ENCODE measurements around the gene PUS3.

Gene PUS3

DNA sequence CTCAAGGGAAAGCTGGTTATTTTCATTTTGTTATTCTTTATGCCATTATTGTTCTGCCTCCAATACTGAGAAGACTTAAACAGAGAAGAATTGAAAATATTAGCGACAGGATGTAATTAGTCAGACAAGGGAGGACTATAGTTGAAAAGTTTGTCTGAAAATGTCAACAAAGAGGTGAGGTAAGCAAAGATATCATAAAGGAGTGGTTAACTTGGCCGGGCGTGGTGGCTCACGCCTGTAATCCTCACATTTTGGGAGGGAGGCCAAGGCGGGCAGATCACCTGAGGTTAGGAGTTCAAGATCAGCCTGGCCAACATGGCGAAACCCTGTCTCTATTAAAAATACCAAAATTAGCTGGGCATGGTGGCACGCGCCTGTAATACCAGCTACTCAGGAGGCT is 19.6 kb downstream of the PUS3 start:
- Histone ChIP-seq H3K4me3 (ENCODE audit: severe bottlenecking) (no peak overlapping the region), H3K9me3 (ENCODE audit: severe bottlenecking) (no peaks in the 10 kb centered on the region), H3K36me3 (ENCODE audit: low read depth) (no peaks in the 10 kb centered on the region), H3K27ac (ENCODE audit: poor library complexity, severe bottlenecking) (no peak overlapping the region), H3K27me3 (ENCODE audit: insufficient read depth, poor library complexity, severe bottlenecking) (no peaks in the 10 kb centered on the region), H3K4me1 (ENCODE audit: insufficient read depth, poor library complexity, severe bottlenecking) (no peaks in the 10 kb centered on the region)
- ATAC-seq (ENCODE audit: low read depth) (no peak), DNase-seq (ENCODE audit: low spot score) (no peak)
- TF ChIP-seq, protein P1, sequence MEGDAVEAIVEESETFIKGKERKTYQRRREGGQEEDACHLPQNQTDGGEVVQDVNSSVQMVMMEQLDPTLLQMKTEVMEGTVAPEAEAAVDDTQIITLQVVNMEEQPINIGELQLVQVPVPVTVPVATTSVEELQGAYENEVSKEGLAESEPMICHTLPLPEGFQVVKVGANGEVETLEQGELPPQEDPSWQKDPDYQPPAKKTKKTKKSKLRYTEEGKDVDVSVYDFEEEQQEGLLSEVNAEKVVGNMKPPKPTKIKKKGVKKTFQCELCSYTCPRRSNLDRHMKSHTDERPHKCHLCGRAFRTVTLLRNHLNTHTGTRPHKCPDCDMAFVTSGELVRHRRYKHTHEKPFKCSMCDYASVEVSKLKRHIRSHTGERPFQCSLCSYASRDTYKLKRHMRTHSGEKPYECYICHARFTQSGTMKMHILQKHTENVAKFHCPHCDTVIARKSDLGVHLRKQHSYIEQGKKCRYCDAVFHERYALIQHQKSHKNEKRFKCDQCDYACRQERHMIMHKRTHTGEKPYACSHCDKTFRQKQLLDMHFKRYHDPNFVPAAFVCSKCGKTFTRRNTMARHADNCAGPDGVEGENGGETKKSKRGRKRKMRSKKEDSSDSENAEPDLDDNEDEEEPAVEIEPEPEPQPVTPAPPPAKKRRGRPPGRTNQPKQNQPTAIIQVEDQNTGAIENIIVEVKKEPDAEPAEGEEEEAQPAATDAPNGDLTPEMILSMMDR (IDR thresholded peaks at IDR 0.05; ENCODE audit: poor library complexity, severe bottlenecking): no peak

DNA sequence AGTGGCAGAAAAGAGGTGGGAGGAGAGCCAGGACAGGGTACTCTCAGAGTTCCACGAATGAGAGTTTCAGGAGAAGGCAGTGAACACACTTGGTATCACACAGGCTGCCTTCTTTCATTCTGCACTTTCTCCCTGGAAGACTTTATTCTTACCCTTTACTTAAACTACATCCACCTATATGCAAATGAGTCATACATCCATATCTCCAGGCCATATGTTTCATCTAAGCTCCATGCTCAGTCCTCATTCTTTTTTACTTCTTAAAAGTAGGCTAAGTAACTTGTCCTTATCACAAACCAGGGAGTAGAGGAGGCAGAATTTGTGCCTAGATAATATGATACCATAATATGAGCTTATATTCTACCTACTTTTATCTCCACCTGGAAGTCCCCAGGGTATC is 21.7 kb downstream of the PUS3 start:
- TF ChIP-seq, protein P1 (IDR thresholded peaks at IDR 0.05; ENCODE audit: poor library complexity, severe bottlenecking): no peak
- Histone ChIP-seq H3K9me3 (ENCODE audit: severe bottlenecking) (no peaks in the 10 kb centered on the region), H3K27ac (ENCODE audit: poor library complexity, severe bottlenecking) (no peak overlapping the region), H3K4me3 (ENCODE audit: severe bottlenecking) (no peak overlapping the region), H3K27me3 (ENCODE audit: insufficient read depth, poor library complexity, severe bottlenecking) (no peaks in the 10 kb centered on the region), H3K36me3 (ENCODE audit: low read depth) (no peaks in the 10 kb centered on the region), H3K4me1 (ENCODE audit: insufficient read depth, poor library complexity, severe bottlenecking) (no peaks in the 10 kb centered on the region)
- ATAC-seq (ENCODE audit: low read depth): no peak; the same call in 2 of the 3 replicates
- DNase-seq (ENCODE audit: low spot score): no peak

DNA sequence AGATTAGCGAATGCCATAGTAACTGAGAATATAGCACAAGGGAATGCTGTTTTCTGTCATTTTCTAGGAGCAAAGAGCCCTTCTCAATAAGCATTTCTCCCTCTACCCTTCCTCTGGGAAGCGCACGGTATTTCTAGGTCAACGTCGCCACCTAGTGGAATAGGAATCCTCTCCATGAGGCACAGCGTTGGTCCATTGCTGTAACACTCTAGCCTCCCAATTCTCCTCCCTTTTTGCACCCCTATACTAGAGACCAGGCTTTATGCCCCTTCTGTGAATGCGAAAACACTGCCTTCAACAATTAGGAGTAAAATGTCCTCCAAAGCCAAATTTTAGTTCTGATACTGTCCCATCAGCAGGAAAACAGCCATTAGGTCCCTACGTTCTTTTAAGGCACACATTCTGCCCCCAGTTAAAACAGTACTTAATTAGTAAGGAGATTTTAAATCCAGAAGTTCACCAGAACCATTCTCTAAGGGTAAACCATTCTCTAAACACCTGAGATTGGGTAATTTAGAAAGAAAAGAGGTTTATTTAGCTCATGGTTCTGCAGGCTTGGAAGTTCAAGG is 28.4 kb downstream of the PUS3 start:
- no peaks in the 10 kb centered on the region for H3K4me1 ChIP-seq (ENCODE audit: insufficient read depth, poor library complexity, severe bottlenecking)
- no peak for DNase-seq (ENCODE audit: low spot score)
- no peak overlapping the region for H3K27ac ChIP-seq (ENCODE audit: poor library complexity, severe bottlenecking)
- no peaks in the 10 kb centered on the region for H3K9me3 ChIP-seq (ENCODE audit: severe bottlenecking)
- no peaks in the 10 kb centered on the region for H3K27me3 ChIP-seq (ENCODE audit: insufficient read depth, poor library complexity, severe bottlenecking)
- no peaks in the 10 kb centered on the region for H3K36me3 ChIP-seq (ENCODE audit: low read depth)
- H3K4me3 ChIP-seq (ENCODE audit: severe bottlenecking): no peak overlapping the region
- TF ChIP-seq, protein P1 (IDR thresholded peaks at IDR 0.05; ENCODE audit: poor library complexity, severe bottlenecking): peak; percentile 86
- ATAC-seq (ENCODE audit: low read depth): peak; percentile 91

DNA sequence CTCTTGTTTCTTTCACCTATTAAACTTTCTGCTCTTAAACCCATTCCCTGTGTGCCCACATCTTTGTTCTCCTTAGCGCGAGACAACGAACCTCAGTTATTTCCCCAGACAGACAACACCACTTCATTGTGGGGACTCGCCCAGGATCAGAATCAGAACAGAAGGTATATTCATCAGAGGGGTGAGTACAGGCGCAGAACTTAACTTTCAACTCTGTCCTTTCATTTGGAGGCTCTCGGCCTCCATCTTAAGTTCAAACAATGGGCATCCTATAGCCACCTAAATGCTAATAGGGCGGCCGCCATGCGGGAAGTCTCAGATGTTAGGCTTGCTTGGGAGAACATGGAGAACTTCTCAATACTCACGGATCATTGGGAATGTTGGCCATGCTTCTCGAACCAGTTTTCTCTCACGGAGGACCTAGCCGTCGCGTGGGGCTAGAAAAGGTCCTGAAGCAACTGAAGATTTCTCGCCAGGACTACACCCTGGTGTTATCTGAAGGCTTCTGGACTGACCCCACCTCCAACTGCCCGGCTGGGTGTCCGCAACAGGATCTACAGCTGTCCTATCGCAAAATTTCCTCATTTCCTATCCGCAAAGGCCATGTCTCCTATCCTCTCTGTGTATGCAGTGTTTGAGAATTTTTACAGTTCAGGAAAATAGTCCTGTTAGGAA is 29.0 kb downstream of the PUS3 start:
- Histone ChIP-seq H3K4me1 (ENCODE audit: insufficient read depth, poor library complexity, severe bottlenecking) (no peaks in the 10 kb centered on the region), H3K9me3 (ENCODE audit: severe bottlenecking) (no peaks in the 10 kb centered on the region), H3K36me3 (ENCODE audit: low read depth) (no peaks in the 10 kb centered on the region), H3K4me3 (ENCODE audit: severe bottlenecking) (no peak overlapping the region), H3K27ac (ENCODE audit: poor library complexity, severe bottlenecking) (no peak overlapping the region), H3K27me3 (ENCODE audit: insufficient read depth, poor library complexity, severe bottlenecking) (no peaks in the 10 kb centered on the region)
- TF ChIP-seq, protein P1 (IDR thresholded peaks at IDR 0.05; ENCODE audit: poor library complexity, severe bottlenecking): no peak
- ATAC-seq (ENCODE audit: low read depth) (no peak), DNase-seq (ENCODE audit: low spot score) (no peak)

DNA sequence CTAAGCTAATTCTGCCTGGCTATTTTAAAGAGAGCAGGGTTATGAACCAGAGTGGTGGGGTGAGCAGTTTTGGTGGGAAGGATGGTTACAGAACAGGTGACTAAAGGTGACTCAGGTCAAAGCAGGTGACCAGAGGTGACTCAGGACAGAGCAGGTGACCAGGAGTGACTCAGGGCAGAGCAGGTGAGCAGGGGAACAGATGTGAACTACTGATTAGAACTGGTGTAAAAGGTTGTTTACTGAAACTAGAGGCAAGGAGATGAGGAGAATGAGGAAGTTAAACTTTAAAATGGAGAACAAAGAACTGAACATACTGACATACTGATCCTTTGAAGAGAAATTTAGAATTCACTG is 30.9 kb downstream of the PUS3 start:
- Histone ChIP-seq H3K9me3 (ENCODE audit: severe bottlenecking) (no peaks in the 10 kb centered on the region), H3K27ac (ENCODE audit: poor library complexity, severe bottlenecking) (no peak overlapping the region), H3K4me3 (ENCODE audit: severe bottlenecking) (no peak overlapping the region), H3K27me3 (ENCODE audit: insufficient read depth, poor library complexity, severe bottlenecking) (no peaks in the 10 kb centered on the region), H3K36me3 (ENCODE audit: low read depth) (no peaks in the 10 kb centered on the region), H3K4me1 (ENCODE audit: insufficient read depth, poor library complexity, severe bottlenecking) (no peaks in the 10 kb centered on the region)
- DNase-seq (ENCODE audit: low spot score) (no peak), ATAC-seq (ENCODE audit: low read depth) (no peak)
- TF ChIP-seq, protein P1 (IDR thresholded peaks at IDR 0.05; ENCODE audit: poor library complexity, severe bottlenecking): no peak

Measured in RWPE2 (cell line).